ENCODE measurements around the gene ADD3. TPM values are rescaled to one million over a fixed set of nuclear protein-coding genes. Genes with fewer than 3 reads are reported as not detected.

ADD3 gene
- total RNA-seq, 1 donor from 2014 or later, result 28.4 TPM

GRCh38 chr10:110017052-110017451 is 9.3 kb downstream of the ADD3 start:
- Mint-ChIP-seq H3K4me1 (peaks cover 48% of the 10 kb centered on the region), H3K27ac (peak overlapping the region; percentile 49), H3K27me3 (no peaks in the 10 kb centered on the region), H3K9me3 (no peaks in the 10 kb centered on the region), H3K4me3 (peak overlapping the region; percentile 34), H3K36me3 (ENCODE audit: low read depth) (peaks cover 8% of the 10 kb centered on the region)
- intact Hi-C loops (cut with micrococcal nuclease), result no loop called here
- DNase-seq, result no peak

GRCh38 chr10:110017907-110018306 is 10.1 kb downstream of the ADD3 start:
- Mint-ChIP-seq H3K27ac (no peak overlapping the region), H3K9me3 (no peaks in the 10 kb centered on the region), H3K4me3 (no peak overlapping the region), H3K27me3 (no peaks in the 10 kb centered on the region), H3K4me1 (peaks cover 45% of the 10 kb centered on the region), H3K36me3 (ENCODE audit: low read depth) (peaks cover 11% of the 10 kb centered on the region)
- intact Hi-C loops (cut with micrococcal nuclease), result no loop called here
- no peak for DNase-seq

GRCh38 chr10:110020265-110020664 is 12.5 kb downstream of the ADD3 start:
- peaks cover 40% of the 10 kb centered on the region for H3K4me1 Mint-ChIP-seq
- H3K27ac Mint-ChIP-seq, result no peak overlapping the region
- H3K4me3 Mint-ChIP-seq, result no peak overlapping the region
- peaks cover 16% of the 10 kb centered on the region for H3K36me3 Mint-ChIP-seq (ENCODE audit: low read depth)
- no peak for DNase-seq
- intact Hi-C loops (cut with micrococcal nuclease), result no loop called here
- no peaks in the 10 kb centered on the region for H3K9me3 Mint-ChIP-seq
- no peaks in the 10 kb centered on the region for H3K27me3 Mint-ChIP-seq

GRCh38 chr10:110022716-110023504 is 15.1 kb downstream of the ADD3 start:
- Mint-ChIP-seq H3K27me3 (no peaks in the 10 kb centered on the region), H3K9me3 (no peaks in the 10 kb centered on the region), H3K4me1 (peaks cover 31% of the 10 kb centered on the region), H3K27ac (no peak overlapping the region), H3K36me3 (ENCODE audit: low read depth) (peaks cover 14% of the 10 kb centered on the region), H3K4me3 (no peak overlapping the region)
- no peak for DNase-seq
- intact Hi-C loops (cut with micrococcal nuclease), result no loop called here

- peaks cover 30% of the 10 kb centered on the region for H3K4me1 Mint-ChIP-seq
- no peaks in the 10 kb centered on the region for H3K27me3 Mint-ChIP-seq
Measured at GRCh38 chr10:110023785-110024465, 16.1 kb downstream of the ADD3 start.

GRCh38 chr10:110029450-110029849 is 21.7 kb downstream of the ADD3 start:
- DNase-seq, result no peak
- peaks cover 5% of the 10 kb centered on the region for H3K36me3 Mint-ChIP-seq (ENCODE audit: low read depth)
- no peak overlapping the region for H3K27ac Mint-ChIP-seq
- H3K4me1 Mint-ChIP-seq, result peaks cover 18% of the 10 kb centered on the region
- H3K9me3 Mint-ChIP-seq, result no peaks in the 10 kb centered on the region
- intact Hi-C loops (cut with micrococcal nuclease), result no loop called here
- H3K27me3 Mint-ChIP-seq, result no peaks in the 10 kb centered on the region
- no peak overlapping the region for H3K4me3 Mint-ChIP-seq

More at GRCh38 chr10:110023785-110024465, 16.1 kb downstream of the ADD3 start:
- Mint-ChIP-seq H3K9me3 (no peaks in the 10 kb centered on the region), H3K4me3 (no peak overlapping the region), H3K27ac (no peak overlapping the region), H3K36me3 (ENCODE audit: low read depth) (peaks cover 14% of the 10 kb centered on the region)
- DNase-seq, result no peak
- intact Hi-C loops (cut with micrococcal nuclease), result no loop called here

- no peaks in the 10 kb centered on the region for H3K27me3 Mint-ChIP-seq
- H3K9me3 Mint-ChIP-seq, result no peaks in the 10 kb centered on the region
- no peak for DNase-seq
- peaks cover 30% of the 10 kb centered on the region for H3K4me1 Mint-ChIP-seq
- intact Hi-C loops (cut with micrococcal nuclease), result no loop called here
- H3K27ac Mint-ChIP-seq, result no peak overlapping the region
- no peak overlapping the region for H3K4me3 Mint-ChIP-seq
- H3K36me3 Mint-ChIP-seq (ENCODE audit: low read depth), result peaks cover 6% of the 10 kb centered on the region
Measured at GRCh38 chr10:110032801-110033700, 25.3 kb downstream of the ADD3 start.

- peaks cover 31% of the 10 kb centered on the region for H3K4me1 Mint-ChIP-seq
- no peak overlapping the region for H3K4me3 Mint-ChIP-seq
- no peak overlapping the region for H3K27ac Mint-ChIP-seq
- peaks cover 6% of the 10 kb centered on the region for H3K36me3 Mint-ChIP-seq (ENCODE audit: low read depth)
- no peak for DNase-seq
- no peaks in the 10 kb centered on the region for H3K27me3 Mint-ChIP-seq
- no peaks in the 10 kb centered on the region for H3K9me3 Mint-ChIP-seq
- intact Hi-C loops (cut with micrococcal nuclease), result loop anchor here (2.0 kb wide), 1 partner anchor 23 kb away; no protein-coding TSS in a partner anchor
Measured at GRCh38 chr10:110033701-110034235, 26.0 kb downstream of the ADD3 start.

- H3K4me3 Mint-ChIP-seq, result no peak overlapping the region
- H3K9me3 Mint-ChIP-seq, result no peaks in the 10 kb centered on the region
- H3K27ac Mint-ChIP-seq, result no peak overlapping the region
- peaks cover 6% of the 10 kb centered on the region for H3K36me3 Mint-ChIP-seq (ENCODE audit: low read depth)
- no peak for DNase-seq
- no peaks in the 10 kb centered on the region for H3K27me3 Mint-ChIP-seq
- peaks cover 35% of the 10 kb centered on the region for H3K4me1 Mint-ChIP-seq
- intact Hi-C loops (cut with micrococcal nuclease), result loop anchor here (2.0 kb wide), 1 partner anchor 24 kb away; no protein-coding TSS in a partner anchor
Measured at GRCh38 chr10:110034596-110034995, 26.8 kb downstream of the ADD3 start.

- intact Hi-C loops (cut with micrococcal nuclease), result loop anchor here (2.0 kb wide), 1 partner anchor 24 kb away; no protein-coding TSS in a partner anchor
Measured at GRCh38 chr10:110035070-110035921, 27.5 kb downstream of the ADD3 start.

GRCh38 chr10:110036640-110037039 is 28.9 kb downstream of the ADD3 start:
- H3K27ac Mint-ChIP-seq, result no peak overlapping the region
- no peaks in the 10 kb centered on the region for H3K27me3 Mint-ChIP-seq
- H3K9me3 Mint-ChIP-seq, result no peaks in the 10 kb centered on the region
- intact Hi-C loops (cut with micrococcal nuclease), result no loop called here
- H3K4me3 Mint-ChIP-seq, result no peak overlapping the region
- peaks cover 3% of the 10 kb centered on the region for H3K36me3 Mint-ChIP-seq (ENCODE audit: low read depth)
- peaks cover 43% of the 10 kb centered on the region for H3K4me1 Mint-ChIP-seq
- no peak for DNase-seq

More at GRCh38 chr10:110035070-110035921, 27.5 kb downstream of the ADD3 start:
- H3K4me3 Mint-ChIP-seq, result no peak overlapping the region
- no peaks in the 10 kb centered on the region for H3K9me3 Mint-ChIP-seq
- no peak for DNase-seq
- H3K27ac Mint-ChIP-seq, result no peak overlapping the region
- H3K27me3 Mint-ChIP-seq, result no peaks in the 10 kb centered on the region
- H3K4me1 Mint-ChIP-seq, result peaks cover 37% of the 10 kb centered on the region
- peaks cover 6% of the 10 kb centered on the region for H3K36me3 Mint-ChIP-seq (ENCODE audit: low read depth)

GRCh38 chr10:110039254-110039653 is 31.5 kb downstream of the ADD3 start:
- Mint-ChIP-seq H3K9me3 (no peaks in the 10 kb centered on the region), H3K4me1 (peaks cover 41% of the 10 kb centered on the region), H3K27me3 (no peaks in the 10 kb centered on the region), H3K4me3 (no peak overlapping the region), H3K27ac (no peak overlapping the region), H3K36me3 (ENCODE audit: low read depth) (peaks cover 8% of the 10 kb centered on the region)
- intact Hi-C loops (cut with micrococcal nuclease), result no loop called here
- DNase-seq, result no peak

GRCh38 chr10:110040108-110040507 is 32.3 kb downstream of the ADD3 start:
- DNase-seq, result no peak
- Mint-ChIP-seq H3K4me1 (peaks cover 43% of the 10 kb centered on the region), H3K27me3 (no peaks in the 10 kb centered on the region), H3K4me3 (no peak overlapping the region), H3K36me3 (ENCODE audit: low read depth) (peaks cover 16% of the 10 kb centered on the region), H3K27ac (no peak overlapping the region), H3K9me3 (peaks cover 3% of the 10 kb centered on the region)
- intact Hi-C loops (cut with micrococcal nuclease), result no loop called here

All from activated CD4-positive, alpha-beta T cell treated with anti-CD3 and anti-CD28 coated beads, Interleukin-2, amount 10 ng/mL, durations not matched to agents 24 days and 14 days (primary cell).